ENCODE measurements around the gene TNNC2.
"Not testable (repeated sequence)": the region's sequence is repeated elsewhere in the genome, so short reads cannot be mapped to it uniquely, and the experiment has no call there.

Gene TNNC2

GRCh38 chr20:45827030-45827652 lies at the start of gene TNNC2:
TSS of gene TNNC2 (minus strand) at chr20:45827312. CDS start at chr20:45827248, 64 bp downstream.
- Histone ChIP-seq H4K20me1 (ENCODE audit: insufficient read depth, low read length) (no peaks in the 10 kb centered on the region), H3K27me3 (ENCODE audit: insufficient read depth, low read length) (no peaks in the 10 kb centered on the region), H3K4me1 (ENCODE audit: insufficient read depth, low read length, severe bottlenecking) (no peaks in the 10 kb centered on the region), H3K27ac (ENCODE audit: low read depth, low read length, poor library complexity, severe bottlenecking) (no peak within 1 kb of the TSS), H3K9me2 (ENCODE audit: low read depth, low read length) (no peaks in the 10 kb centered on the region), H3K4me3 (ENCODE audit: low read depth, low read length, poor library complexity, severe bottlenecking) (no peak within 1 kb of the TSS), H3K4me2 (ENCODE audit: low read length) (no peak within 1 kb of the TSS), H3K36me3 (ENCODE audit: insufficient read depth, low read length) (no peaks in the 10 kb centered on the region), H3K9me3 (ENCODE audit: low read length) (no peaks in the 10 kb centered on the region), H3K79me2 (ENCODE audit: insufficient read depth, low read length) (no peaks in the 10 kb centered on the region), H2AFZ (ENCODE audit: low read length) (no peak within 1 kb of the TSS), H3K9ac (ENCODE audit: low read length) (no peak within 1 kb of the TSS), H3F3A (ENCODE audit: insufficient read depth, low read length) (no peaks in the 10 kb centered on the region)
- TF ChIP-seq CTCF (IDR thresholded peaks at IDR 0.05; ENCODE audit: low read length), result no peak
- TF ChIP-seq EZH2 (IDR thresholded peaks at IDR 0.05; ENCODE audit: borderline replicate concordance, low read length), result no peak

GRCh38 chr20:45874576-45874975 lies 47.5 kb upstream of the TNNC2 start:
- H3K79me2 ChIP-seq (ENCODE audit: insufficient read depth, low read length), result no peaks in the 10 kb centered on the region
- H3K4me1 ChIP-seq (ENCODE audit: insufficient read depth, low read length, severe bottlenecking), result no peaks in the 10 kb centered on the region
- H3K27ac ChIP-seq (ENCODE audit: low read depth, low read length, poor library complexity, severe bottlenecking), result no peak overlapping the region
- H3K9me3 ChIP-seq (ENCODE audit: low read length), result no peaks in the 10 kb centered on the region
- peaks cover 23% of the 10 kb centered on the region; the same call in 1 of the 2 replicates for H3K36me3 ChIP-seq (ENCODE audit: insufficient read depth, low read length)
- H3K27me3 ChIP-seq (ENCODE audit: insufficient read depth, low read length), result no peaks in the 10 kb centered on the region
- H3K4me2 ChIP-seq (ENCODE audit: low read length), result no peak overlapping the region
- H3K9me2 ChIP-seq (ENCODE audit: low read depth, low read length), result no peaks in the 10 kb centered on the region
- H3K9ac ChIP-seq (ENCODE audit: low read length), result no peak overlapping the region
- TF ChIP-seq EZH2 (IDR thresholded peaks at IDR 0.05; ENCODE audit: borderline replicate concordance, low read length) (no peak), CTCF (IDR thresholded peaks at IDR 0.05; ENCODE audit: low read length) (no peak)
- no peaks in the 10 kb centered on the region for H3F3A ChIP-seq (ENCODE audit: insufficient read depth, low read length)
- H4K20me1 ChIP-seq (ENCODE audit: insufficient read depth, low read length), result no peaks in the 10 kb centered on the region
- H2AFZ ChIP-seq (ENCODE audit: low read length), result no peak overlapping the region
- no peak overlapping the region for H3K4me3 ChIP-seq (ENCODE audit: low read depth, low read length, poor library complexity, severe bottlenecking)

- not testable (repeated sequence) for H3K27me3 ChIP-seq (ENCODE audit: insufficient read depth, low read length); H3K4me3 ChIP-seq (ENCODE audit: low read depth, low read length, poor library complexity, severe bottlenecking); H3K9me3 ChIP-seq (ENCODE audit: low read length); H3K79me2 ChIP-seq (ENCODE audit: insufficient read depth, low read length); H3K9me2 ChIP-seq (ENCODE audit: low read depth, low read length); H3K4me1 ChIP-seq (ENCODE audit: insufficient read depth, low read length, severe bottlenecking); H2AFZ ChIP-seq (ENCODE audit: low read length); H4K20me1 ChIP-seq (ENCODE audit: insufficient read depth, low read length); H3K4me2 ChIP-seq (ENCODE audit: low read length); H3K9ac ChIP-seq (ENCODE audit: low read length); H3F3A ChIP-seq (ENCODE audit: insufficient read depth, low read length); H3K27ac ChIP-seq (ENCODE audit: low read depth, low read length, poor library complexity, severe bottlenecking)
- peaks cover 23% of the 10 kb centered on the region; the same call in 1 of the 2 replicates for H3K36me3 ChIP-seq (ENCODE audit: insufficient read depth, low read length)
Observed at GRCh38 chr20:45874104-45874481, 47.0 kb upstream of the TNNC2 start.
